ENCODE data around the gene MYO1G. TPM values are rescaled to one million over a fixed set of nuclear protein-coding genes. Genes with fewer than 3 reads are reported as not detected.

Gene MYO1G
- total RNA-seq, 1 experiment from 2014 or later, result 0.36 TPM

DNA sequence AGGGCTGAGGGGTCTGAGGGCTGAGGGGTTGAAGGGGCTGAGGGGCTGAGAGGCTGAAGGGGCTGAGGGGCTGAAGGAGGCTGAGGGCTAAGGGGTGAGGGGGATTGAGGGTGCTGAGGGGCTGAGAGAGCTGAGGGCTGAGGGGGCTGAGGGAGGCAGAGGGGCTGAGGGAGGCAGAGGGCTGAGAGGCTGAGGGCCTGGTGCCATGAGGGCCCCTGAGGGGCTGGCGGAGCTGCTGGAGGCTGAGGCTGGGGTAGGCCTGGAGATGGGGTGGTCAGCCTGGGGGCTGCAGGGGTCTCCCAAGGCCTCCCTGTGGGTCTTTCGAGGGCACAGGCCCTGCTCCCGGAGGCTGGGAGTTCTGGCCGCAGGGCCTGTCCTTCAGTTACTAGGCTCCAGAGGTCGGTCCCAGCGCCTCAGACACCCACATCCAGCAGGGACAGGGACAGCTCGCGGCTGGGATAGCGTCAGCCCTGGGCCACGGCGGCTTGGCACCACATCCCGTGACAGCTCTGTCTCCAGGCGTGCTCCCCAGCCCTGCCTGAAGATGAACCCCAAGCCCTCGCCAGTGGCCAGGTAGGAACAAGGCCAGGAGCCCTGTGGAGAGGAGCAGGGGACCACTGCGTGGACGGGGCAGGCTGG is 16.9 kb downstream of the MYO1G start:
- BruUV-seq (replicated peaks), result no TSS peak
- Histone ChIP-seq H3K27me3 (replicated peaks; ENCODE audit: control insufficient read depth, insufficient read depth, low read length) (no peaks in the 10 kb centered on the region; the same call in 1 of the 2 replicates), H3K36me3 (ENCODE audit: control insufficient read depth, insufficient read depth, low read length) (no peaks in the 10 kb centered on the region), H3K4me1 (no peaks in the 10 kb centered on the region), H3K9me3 (no peaks in the 10 kb centered on the region), H3K4me3 (ENCODE audit: low read depth, low read length) (peak overlapping the region; percentile 75)
- peak overlapping the region; percentile 68 for H3K4me3 Mint-ChIP-seq (ENCODE audit: unreplicated experiment)
- peak in 1 of 2 experiments; percentile 45 for DNase-seq
- ChIA-PET CTCF (interaction anchor here (0.6 to 1.1 kb wide), 3 partner anchors 8 to 104 kb away, joined by 3 to 7 read pairs (median 3); partner anchors contain the start of gene CCM2), POLR2A (interaction anchor here (1.5 kb wide), 1 partner anchor 12 kb away, joined by 4 read pairs; no protein-coding TSS in a partner anchor)
- H3K36me3 Mint-ChIP-seq (ENCODE audit: insufficient read depth, unreplicated experiment), result no peaks in the 10 kb centered on the region
- no peaks in the 10 kb centered on the region for H3K9me3 Mint-ChIP-seq (ENCODE audit: unreplicated experiment)
- TF ChIP-seq, protein P1, sequence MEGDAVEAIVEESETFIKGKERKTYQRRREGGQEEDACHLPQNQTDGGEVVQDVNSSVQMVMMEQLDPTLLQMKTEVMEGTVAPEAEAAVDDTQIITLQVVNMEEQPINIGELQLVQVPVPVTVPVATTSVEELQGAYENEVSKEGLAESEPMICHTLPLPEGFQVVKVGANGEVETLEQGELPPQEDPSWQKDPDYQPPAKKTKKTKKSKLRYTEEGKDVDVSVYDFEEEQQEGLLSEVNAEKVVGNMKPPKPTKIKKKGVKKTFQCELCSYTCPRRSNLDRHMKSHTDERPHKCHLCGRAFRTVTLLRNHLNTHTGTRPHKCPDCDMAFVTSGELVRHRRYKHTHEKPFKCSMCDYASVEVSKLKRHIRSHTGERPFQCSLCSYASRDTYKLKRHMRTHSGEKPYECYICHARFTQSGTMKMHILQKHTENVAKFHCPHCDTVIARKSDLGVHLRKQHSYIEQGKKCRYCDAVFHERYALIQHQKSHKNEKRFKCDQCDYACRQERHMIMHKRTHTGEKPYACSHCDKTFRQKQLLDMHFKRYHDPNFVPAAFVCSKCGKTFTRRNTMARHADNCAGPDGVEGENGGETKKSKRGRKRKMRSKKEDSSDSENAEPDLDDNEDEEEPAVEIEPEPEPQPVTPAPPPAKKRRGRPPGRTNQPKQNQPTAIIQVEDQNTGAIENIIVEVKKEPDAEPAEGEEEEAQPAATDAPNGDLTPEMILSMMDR (IDR thresholded peaks at IDR 0.05; ENCODE audit: insufficient read depth in 1 of 2, low read depth in 1 of 2, low read length in 1 of 2, severe bottlenecking in 1 of 2, unreplicated experiment in 1 of 2), result no peak
- intact Hi-C loops (cut with micrococcal nuclease; ENCODE audit: unreplicated experiment), result loop anchor here (5.0 kb wide), 2 partner anchors 75 to 105 kb away; partner anchors contain the start of gene PURB
- H3K4me1 Mint-ChIP-seq (ENCODE audit: low read depth, unreplicated experiment), result no peaks in the 10 kb centered on the region
- no peak overlapping the region for H3K27ac Mint-ChIP-seq (ENCODE audit: unreplicated experiment)
- no peaks in the 10 kb centered on the region for H3K27me3 Mint-ChIP-seq (ENCODE audit: insufficient read depth, unreplicated experiment)

DNA sequence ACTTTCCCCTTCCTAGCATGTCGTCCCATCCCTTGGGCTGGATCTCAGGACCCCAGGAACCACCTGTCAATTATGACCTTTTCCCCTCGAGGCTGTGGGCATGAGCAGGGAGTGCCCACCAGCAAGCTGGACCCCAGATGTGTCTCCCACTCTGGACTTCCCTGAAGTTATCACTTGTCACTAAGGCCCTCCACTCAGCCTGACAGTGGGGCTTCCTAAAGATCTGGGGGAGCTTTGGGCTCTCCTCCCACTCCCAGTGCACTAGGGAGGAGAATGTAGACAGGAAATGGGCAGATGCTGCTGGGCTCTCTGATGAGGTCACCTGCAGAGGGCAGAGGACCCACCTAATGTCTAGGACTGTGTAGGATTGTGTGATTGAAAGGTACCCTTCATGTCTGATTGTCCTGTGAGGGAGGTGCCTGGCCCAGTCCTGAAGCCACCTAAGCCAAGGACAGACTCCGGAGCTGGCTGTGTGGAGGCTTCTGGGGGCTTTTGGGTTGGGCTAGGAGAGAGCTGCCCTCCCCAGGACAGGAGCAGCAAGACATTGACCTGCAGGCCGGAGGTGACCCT is 18.7 kb downstream of the MYO1G start:
- Histone ChIP-seq H3K9me3 (no peaks in the 10 kb centered on the region), H3K27me3 (replicated peaks; ENCODE audit: control insufficient read depth, insufficient read depth, low read length) (no peaks in the 10 kb centered on the region; the same call in 1 of the 2 replicates), H3K36me3 (ENCODE audit: control insufficient read depth, insufficient read depth, low read length) (no peaks in the 10 kb centered on the region), H3K4me3 (ENCODE audit: low read depth, low read length) (no peak overlapping the region), H3K4me1 (no peaks in the 10 kb centered on the region)
- POLR2A ChIA-PET, result no interaction called here
- intact Hi-C loops (cut with micrococcal nuclease; ENCODE audit: unreplicated experiment), result loop anchor here (5.0 kb wide), 2 partner anchors 73 to 103 kb away; partner anchors contain the start of gene PURB
- no peaks in the 10 kb centered on the region for H3K27me3 Mint-ChIP-seq (ENCODE audit: insufficient read depth, unreplicated experiment)
- no peaks in the 10 kb centered on the region for H3K4me1 Mint-ChIP-seq (ENCODE audit: low read depth, unreplicated experiment)
- no TSS peak for BruUV-seq (replicated peaks)
- TF ChIP-seq, protein P1 (IDR thresholded peaks at IDR 0.05; ENCODE audit: insufficient read depth in 1 of 2, low read depth in 1 of 2, low read length in 1 of 2, severe bottlenecking in 1 of 2, unreplicated experiment in 1 of 2), result no peak
- H3K4me3 Mint-ChIP-seq (ENCODE audit: unreplicated experiment), result no peak overlapping the region
- no peak overlapping the region for H3K27ac Mint-ChIP-seq (ENCODE audit: unreplicated experiment)
- no peaks in the 10 kb centered on the region for H3K9me3 Mint-ChIP-seq (ENCODE audit: unreplicated experiment)
- no peak for DNase-seq
- CTCF ChIA-PET, result interaction anchor here (0.6 kb wide), 1 partner anchor 87 kb away, joined by 3 read pairs; no protein-coding TSS in a partner anchor
- no peaks in the 10 kb centered on the region for H3K36me3 Mint-ChIP-seq (ENCODE audit: insufficient read depth, unreplicated experiment)

DNA sequence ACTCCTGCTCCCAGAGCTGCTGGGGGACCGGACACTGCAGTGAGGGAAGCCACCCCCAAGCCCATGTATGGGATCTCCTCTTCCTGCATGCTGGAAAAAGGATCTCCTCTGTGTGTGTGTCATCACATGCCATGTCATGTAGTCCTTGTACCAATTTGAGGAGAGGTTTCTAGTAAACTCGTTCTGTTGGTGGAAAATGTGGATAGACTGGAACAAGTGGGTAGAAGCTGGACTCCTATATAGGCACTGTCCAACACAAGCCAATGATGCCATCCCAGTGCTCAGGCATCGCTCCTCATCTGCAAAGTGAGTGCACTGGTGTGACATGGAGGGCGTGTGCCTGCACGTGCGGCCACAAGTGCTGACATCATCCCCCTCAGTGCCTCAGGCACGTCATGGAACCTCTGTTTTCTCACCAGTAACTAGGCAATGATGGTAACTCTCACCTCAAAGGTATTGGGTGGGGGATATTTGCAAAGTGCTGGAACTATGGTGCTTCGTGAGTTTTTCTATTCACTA is 19.3 kb downstream of the MYO1G start:
- H3K27me3 Mint-ChIP-seq (ENCODE audit: insufficient read depth, unreplicated experiment), result no peaks in the 10 kb centered on the region

More for the DNA sequence above, 19.3 kb downstream of the MYO1G start:
- no peaks in the 10 kb centered on the region for H3K36me3 ChIP-seq (ENCODE audit: control insufficient read depth, insufficient read depth, low read length)
- H3K4me1 ChIP-seq, result no peaks in the 10 kb centered on the region
- H3K9me3 Mint-ChIP-seq (ENCODE audit: unreplicated experiment), result no peaks in the 10 kb centered on the region
- H3K27ac Mint-ChIP-seq (ENCODE audit: unreplicated experiment), result no peak overlapping the region
- TF ChIP-seq, protein P1 (IDR thresholded peaks at IDR 0.05; ENCODE audit: insufficient read depth in 1 of 2, low read depth in 1 of 2, low read length in 1 of 2, severe bottlenecking in 1 of 2, unreplicated experiment in 1 of 2), result no peak
- H3K4me1 Mint-ChIP-seq (ENCODE audit: low read depth, unreplicated experiment), result no peaks in the 10 kb centered on the region
- CTCF ChIA-PET, result no interaction called here
- BruUV-seq (replicated peaks), result no TSS peak
- no peak for DNase-seq
- H3K27me3 ChIP-seq (replicated peaks; ENCODE audit: control insufficient read depth, insufficient read depth, low read length), result no peaks in the 10 kb centered on the region; the same call in 1 of the 2 replicates
- no peaks in the 10 kb centered on the region for H3K36me3 Mint-ChIP-seq (ENCODE audit: insufficient read depth, unreplicated experiment)
- H3K9me3 ChIP-seq, result no peaks in the 10 kb centered on the region
- H3K4me3 Mint-ChIP-seq (ENCODE audit: unreplicated experiment), result no peak overlapping the region
- POLR2A ChIA-PET, result no interaction called here
- intact Hi-C loops (cut with micrococcal nuclease; ENCODE audit: unreplicated experiment), result no loop called here
- no peak overlapping the region for H3K4me3 ChIP-seq (ENCODE audit: low read depth, low read length)

All from Caco-2 (cell line).